GM21423 (cell line): Measurements from ENCODE around the gene RASAL2.

Experiments
- ATAC-seq: cut with Tn5 transposase; IDR thresholded peaks from one replicate; pipeline ENCODE4 v1.9.1; 2021; ENCODE audit warnings: mild to moderate bottlenecking, moderate library complexity; ENCODE audit not compliant: unreplicated experiment

RASAL2 gene

GRCh38 chr1:178528953-178529335, 435.0 kb downstream of the RASAL2 start:
- no peak for ATAC-seq

GRCh38 chr1:178529364-178530036, 435.6 kb downstream of the RASAL2 start:
- ATAC-seq = no peak

- ATAC-seq = no peak
Measured at GRCh38 chr1:178530037-178530402, 436.1 kb downstream of the RASAL2 start.

GRCh38 chr1:178530502-178530901, 436.6 kb downstream of the RASAL2 start:
- ATAC-seq = no peak

DNA sequence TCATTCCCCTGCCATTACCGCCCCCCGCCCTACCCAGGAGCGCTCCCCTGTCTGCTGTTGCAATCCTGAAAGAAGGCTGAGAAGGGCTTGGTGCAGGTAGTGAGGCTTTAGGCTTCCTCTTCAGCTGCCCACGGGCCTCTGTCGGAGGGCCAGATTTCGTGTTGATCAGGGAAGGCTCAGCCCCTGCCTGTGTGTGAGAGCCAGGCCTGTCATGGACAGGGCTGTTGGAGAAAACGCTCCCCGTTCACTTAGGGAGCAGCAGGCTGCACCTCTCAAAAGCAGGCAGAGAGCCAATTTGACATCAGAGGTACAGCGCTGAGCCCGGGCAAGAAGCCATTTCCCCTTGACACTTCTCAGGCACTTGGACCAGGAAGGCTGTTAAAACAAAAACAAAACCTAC, 438.0 kb downstream of the RASAL2 start:
- peak; percentile 17 for ATAC-seq

- peak; percentile 81 for ATAC-seq
Measured at GRCh38 chr1:178532392-178532791, 438.5 kb downstream of the RASAL2 start.

DNA sequence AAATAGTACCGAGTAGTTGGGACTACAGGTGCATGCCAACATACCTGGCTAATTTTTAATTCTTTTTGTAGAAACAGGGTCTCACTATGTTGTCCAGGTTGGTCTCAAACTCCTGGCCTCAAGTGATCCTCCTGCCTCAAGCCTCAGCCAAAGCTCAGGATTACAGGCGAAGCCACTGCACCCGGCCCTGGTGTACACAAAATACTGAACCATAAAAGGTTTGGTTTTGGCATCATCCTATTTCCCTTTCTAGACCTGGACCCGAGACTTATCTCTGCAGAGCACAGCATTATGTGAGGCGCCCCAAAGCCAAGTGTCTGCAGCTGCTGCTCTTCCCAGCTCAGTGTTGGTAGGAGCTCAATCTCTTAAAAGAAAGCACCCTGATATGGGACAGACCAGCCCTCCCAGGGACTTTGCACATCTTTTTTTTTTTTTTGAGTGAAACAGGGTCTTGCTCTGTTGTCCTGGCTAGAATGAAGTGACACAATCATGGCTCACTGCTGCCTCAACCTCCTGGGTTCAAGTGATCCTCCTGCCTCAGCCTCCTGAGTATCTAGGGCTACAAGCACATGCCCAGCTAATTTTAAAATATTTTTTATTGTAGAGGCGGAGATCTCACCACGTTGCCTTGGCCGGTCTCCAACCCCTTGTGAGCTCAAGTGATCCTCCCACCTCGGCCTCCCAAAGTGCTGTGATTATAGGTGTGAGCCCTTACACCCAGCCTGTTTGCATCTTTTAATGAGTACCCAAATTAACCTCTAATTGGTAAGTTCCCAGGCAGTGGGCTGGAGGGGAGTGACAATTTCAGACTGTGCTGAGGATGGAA, 439.4 kb downstream of the RASAL2 start:
- ATAC-seq = no peak
